Pancreas (tissue), 10 donors: ENCODE measurements around the gene NDUFS6. TPM values are rescaled to one million over a fixed set of nuclear protein-coding genes. Genes with fewer than 3 reads are reported as not detected.

Source experiments
- ATAC-seq, 4 donors: fragments of 200-7000 bp; cut with Tn5 transposase; one replicate each; pipeline versions ENCODE4 v1.8.0 to v1.9.1; 2020; ENCODE audit warnings: mild to moderate bottlenecking in 4 of 4, moderate library complexity in 4 of 4
- DNase-seq, 6 donors: peaks; one replicate each; pipeline ENCODE4 v3.0.0-alpha.2; 2020
- FAIRE-seq: peaks from 2 replicates; lab custom pipeline; 2012; peaks lifted over from hg19 to GRCh38; lab: Jason Lieb, UNC
- H3K27ac ChIP-seq, 4 donors: fragments of 200-600 bp; sonication (generic); 1 replicate in 3 of 4; 2 replicates in 1 of 4; pipeline versions ENCODE4 v1.5.0 to v1.8.0; 2020
- H3K27me3 ChIP-seq, 4 donors: fragments of 200-600 bp; one replicate each; pipeline ENCODE4 v1.8.0; 2021
- H3K36me3 ChIP-seq, 3 donors: fragments of 200-600 bp; sonication (generic) in 1 of 3; one replicate each; pipeline versions ENCODE4 v1.5.0 to v1.8.0; 2020 to 2021
- H3K4me1 ChIP-seq, 3 donors: fragments of 200-600 bp; one replicate each; pipeline ENCODE4 v1.8.0; 2021
- H3K4me3 ChIP-seq, 4 donors: fragments of 200-600 bp; sonication (generic) in 2 of 4; one replicate each; pipeline versions ENCODE4 v1.5.0 to v1.8.0; 2020 to 2021
- H3K9me3 ChIP-seq, 4 donors: fragments of 200-600 bp; one replicate each; pipeline ENCODE4 v1.8.0; 2021
- CTCF ChIP-seq, 4 donors: fragments of 200-600 bp; sonication (generic) in 3 of 4; IDR thresholded peaks; one replicate each; pipeline versions ENCODE4 v1.5.0 to v1.8.0; 2021; ENCODE audit warnings: antibody characterized with exemption in 4 of 4
- WGBS, 2 donors: extraction: QIAGEN DNeasy Blood & Tissue Kit; methylation state at CpG; one replicate each; pipeline ENCODE4 v1.1.7; 2013; 5-methylcytosine and 5-hydroxymethylcytosine counted together
- intact Hi-C, 3 donors: fragments of 100-400 bp; cut with DNase I; formaldehyde crosslinking; loops; one replicate each; pipeline versions ENCODE4 v1.11.1 to v1.14.2; 2022
- polyA plus RNA-seq, 2 donors: library from polyadenylated mRNA; stranded (reverse); fragments of 200-250 nt; gene quantifications; one replicate each; pipeline ENCODE4 v1.2.3, GENCODE V29; 2013
- total RNA-seq, 6 donors: library from RNA; stranded (reverse); fragmentation: NEBNext Ultra II Directional in 4 of 6; extraction: Animal tissue kit (Norgen Biotek cat#: 25700) in 4 of 6; gene quantifications; one replicate each; pipeline versions ENCODE4 v1.2.1 to v1.2.4, GENCODE V29; 2021 to 2023
- donor health status: healthy with polysubstance abuse.
- donor health status: DM: no; HTN: no; CAD: no; lungs with moderate emphysema.
- donor health status: DM: no; HTN: no; CAD: no.
- donor health status: control.
- donor health status: control.
- donor health status: Bipolar disorder and iron deficiency.
- donor health status: DM: yes; HTN: yes; CAD: no.
- donor health status: DM: no; HTN: no; CAD: no.
- donor health status: DM: no; HTN: no; CAD: no.
- donor health status: DM: yes; HTN: yes; CAD: no.

NDUFS6 gene
- total and polyA plus RNA-seq, 8 donors: 8.2 to 41.9 (median 14.2) TPM

- 76 to 86% methylated on average over 20 of the region's 20 CpGs for WGBS, 2 donors
- no peaks in the 10 kb centered on the region for H3K27me3 ChIP-seq
- no peak overlapping the region for H3K27ac ChIP-seq
- FAIRE-seq: no peak
- TF ChIP-seq CTCF (IDR thresholded peaks at IDR 0.05): no peak
- ATAC-seq: no peak
- H3K4me1 ChIP-seq: no peaks in the 10 kb centered on the region
- DNase-seq: peak in 2 of 6 donors; percentile 11 to 49
- no peaks in the 10 kb centered on the region for H3K9me3 ChIP-seq
- no peak overlapping the region for H3K4me3 ChIP-seq
- intact Hi-C loops: no loop called here
- H3K36me3 ChIP-seq: no peaks in the 10 kb centered on the region
Observed at GRCh38 chr5:1784197-1785050, 16.8 kb upstream of the NDUFS6 start.

DNA sequence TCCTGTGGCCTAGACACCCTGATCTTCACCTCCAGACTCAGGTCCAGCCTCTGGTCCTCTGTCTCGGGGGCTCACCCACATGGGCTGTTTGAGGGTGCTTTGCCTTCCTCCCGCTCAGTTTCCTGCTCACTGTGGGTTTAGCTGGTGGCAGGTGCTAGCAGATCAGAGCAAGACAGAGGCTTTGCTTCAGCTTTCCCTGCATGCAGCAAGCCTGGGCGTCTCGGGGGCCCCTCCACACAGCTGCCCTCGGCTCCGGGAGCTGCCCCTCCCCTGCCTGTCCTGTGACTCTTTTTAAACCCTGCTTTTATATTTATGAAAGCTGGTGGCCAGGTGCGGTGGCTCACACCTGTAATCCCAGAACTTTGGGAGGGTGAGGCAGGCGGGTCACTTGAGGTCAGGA lies 16.1 kb upstream of the NDUFS6 start:
- no peaks in the 10 kb centered on the region for H3K27me3 ChIP-seq
- no peak overlapping the region for H3K4me3 ChIP-seq
- no peak for TF ChIP-seq CTCF (IDR thresholded peaks at IDR 0.05)
- intact Hi-C loops: no loop called here
- DNase-seq (no peak), ATAC-seq (no peak), FAIRE-seq (no peak)
- no peak overlapping the region for H3K27ac ChIP-seq
- WGBS, 2 donors: 67 to 87% methylated on average over 8 of the region's 8 CpGs
- no peaks in the 10 kb centered on the region for H3K36me3 ChIP-seq
- H3K9me3 ChIP-seq: no peaks in the 10 kb centered on the region
- no peaks in the 10 kb centered on the region for H3K4me1 ChIP-seq

DNA sequence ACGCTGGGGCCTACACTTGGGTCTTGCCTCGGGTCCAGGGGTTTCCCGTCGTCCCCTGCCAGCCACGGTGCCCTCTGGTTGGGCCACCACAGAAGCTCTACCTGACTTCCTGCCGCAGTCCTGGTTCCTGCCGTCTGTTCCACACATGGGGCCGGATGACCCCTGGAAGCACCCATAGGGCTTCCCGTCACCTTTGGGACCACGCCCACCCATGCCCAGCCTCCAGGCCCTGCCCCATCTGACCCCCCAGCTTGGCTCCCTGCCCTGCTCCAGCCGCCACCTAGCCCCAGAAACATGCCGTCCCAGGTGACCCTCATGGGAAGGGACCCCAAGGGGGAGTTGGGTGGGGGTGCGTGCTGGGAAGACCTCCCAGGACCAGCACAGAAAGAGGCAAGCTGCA lies 15.2 kb upstream of the NDUFS6 start:
- no peak for TF ChIP-seq CTCF (IDR thresholded peaks at IDR 0.05)
- intact Hi-C loops: no loop called here
- ATAC-seq (no peak), DNase-seq (peak in 1 of 6 donors; percentile 42), FAIRE-seq (no peak)
- Histone ChIP-seq H3K36me3 (no peaks in the 10 kb centered on the region), H3K9me3 (no peaks in the 10 kb centered on the region), H3K4me1 (no peaks in the 10 kb centered on the region), H3K4me3 (no peak overlapping the region), H3K27me3 (no peaks in the 10 kb centered on the region), H3K27ac (no peak overlapping the region)
- 85 to 89% methylated on average over 13 of the region's 13 CpGs for WGBS, 2 donors

GRCh38 chr5:1786621-1787471 lies 14.4 kb upstream of the NDUFS6 start:
- no peak for TF ChIP-seq CTCF (IDR thresholded peaks at IDR 0.05)
- 70 to 79% methylated on average over 29 of the region's 29 CpGs for WGBS, 2 donors
- Histone ChIP-seq H3K4me1 (no peaks in the 10 kb centered on the region), H3K4me3 (no peak overlapping the region), H3K9me3 (no peaks in the 10 kb centered on the region), H3K27me3 (no peaks in the 10 kb centered on the region), H3K36me3 (no peaks in the 10 kb centered on the region), H3K27ac (no peak overlapping the region)
- FAIRE-seq (no peak), ATAC-seq (no peak), DNase-seq (peak in 1 of 6 donors; percentile 50)
- intact Hi-C loops: no loop called here
